Uterus (tissue), 4 donors: ENCODE data around the gene RAB11FIP3. TPM values are rescaled to one million over a fixed set of nuclear protein-coding genes. Genes with fewer than 3 reads are reported as not detected.

Experiments used
- DNase-seq, 2 donors: peaks; one replicate each; pipeline ENCODE4 v3.0.0-alpha.2; 2019 to 2020
- H3K27ac ChIP-seq, 2 donors: fragments of 200-600 bp; sonication (generic); 1 replicate in 1 of 2; 2 replicates in 1 of 2; pipeline ENCODE4 v1.5.1; 2016 to 2018
- H3K27me3 ChIP-seq, 2 donors: fragments of 200-600 bp; sonication (generic); one replicate each; pipeline ENCODE4 v1.5.1; 2018 to 2019; ENCODE audit warnings: control low read depth in 1 of 2
- H3K36me3 ChIP-seq, 2 donors: fragments of 200-600 bp; sonication (generic); one replicate each; pipeline ENCODE4 v1.5.1; 2019; ENCODE audit warnings: control low read depth in 1 of 2
- H3K4me1 ChIP-seq, 2 donors: fragments of 200-600 bp; sonication (generic); one replicate each; pipeline ENCODE4 v1.5.1; 2018 to 2019; ENCODE audit warnings: control low read depth in 1 of 2
- H3K4me3 ChIP-seq, 2 donors: fragments of 200-600 bp; sonication (generic); 1 replicate in 1 of 2; 2 replicates in 1 of 2; pipeline ENCODE4 v1.5.1; 2018 to 2019; ENCODE audit warnings: mild to moderate bottlenecking in 1 of 2
- H3K9me3 ChIP-seq, 2 donors: fragments of 200-600 bp; sonication (generic); one replicate each; pipeline ENCODE4 v1.5.1; 2019; ENCODE audit warnings: control low read depth in 1 of 2
- CTCF ChIP-seq, 4 experiments: fragments of 200-600 bp in 2 of 4; fragments of 450-650 bp in 2 of 4; sonication (generic) in 2 of 4; IDR thresholded peaks; one replicate each; pipeline ENCODE4 v1.5.1; 2016 to 2019; ENCODE audit warnings: antibody characterized with exemption in 4 of 4, mild to moderate bottlenecking in 2 of 4, moderate library complexity in 1 of 4
- POLR2A ChIP-seq, 2 donors: fragments of 450-650 bp; IDR thresholded peaks; one replicate each; pipeline ENCODE4 v1.6.1; 2016; ENCODE audit warnings: antibody characterized with exemption in 2 of 2, mild to moderate bottlenecking in 1 of 2, moderate library complexity in 1 of 2
- intact Hi-C: fragments of 100-400 bp; cut with DNase I; formaldehyde crosslinking; loops from one replicate; pipeline ENCODE4 v1.15.1; 2023; ENCODE audit warnings: low total_unique reads
- total RNA-seq, 4 donors: library from RNA; depleted of rRNA in 3 of 4; stranded (reverse); fragments of >200 nt in 3 of 4; gene quantifications; one replicate each; pipeline versions ENCODE4 v1.1.0 to v1.2.4, GENCODE V29; 2014 to 2023
- donor health status: DM: yes; HTN: yes; CAD: no.

RAB11FIP3 gene
- total RNA-seq, 4 donors from 2014 or later = 10.5 to 75.0 (median 49.4) TPM

DNA sequence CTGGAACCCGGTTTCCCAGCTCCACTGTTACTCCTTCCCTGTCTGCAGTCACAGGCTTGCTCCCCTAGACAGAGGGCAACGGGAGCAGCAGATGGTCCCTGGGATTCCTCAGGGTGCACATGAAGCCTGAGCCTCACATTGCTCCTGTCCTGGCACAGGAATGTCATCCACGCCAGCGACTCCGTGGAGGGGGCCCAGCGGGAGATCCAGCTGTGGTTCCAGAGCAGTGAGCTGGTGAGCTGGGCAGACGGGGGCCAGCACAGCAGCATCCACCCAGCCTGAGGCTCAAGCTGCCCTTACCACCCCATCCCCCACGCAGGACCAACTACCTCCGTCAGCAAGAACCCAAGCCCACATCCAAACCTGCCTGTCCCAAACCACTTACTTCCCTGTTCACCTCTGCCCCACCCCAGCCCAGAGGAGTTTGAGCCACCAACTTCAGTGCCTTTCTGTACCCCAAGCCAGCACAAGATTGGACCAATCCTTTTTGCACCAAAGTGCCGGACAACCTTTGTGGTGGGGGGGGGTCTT is 25.3 kb upstream of the RAB11FIP3 start:
- TF ChIP-seq CTCF (IDR thresholded peaks at IDR 0.05) (no peak), POLR2A (IDR thresholded peaks at IDR 0.05) (no peak)
- Histone ChIP-seq H3K27ac (peak overlapping the region in 1 of 2 donors; percentile 92), H3K27me3 (no peaks in the 10 kb centered on the region), H3K36me3 (no peaks in the 10 kb centered on the region), H3K4me1 (peaks cover 2% of the 10 kb centered on the region in 2 donors), H3K4me3 (no peak overlapping the region), H3K9me3 (no peaks in the 10 kb centered on the region)
- intact Hi-C loops = no loop called here
- DNase-seq = peak in 1 of 2 donors; percentile 20

DNA sequence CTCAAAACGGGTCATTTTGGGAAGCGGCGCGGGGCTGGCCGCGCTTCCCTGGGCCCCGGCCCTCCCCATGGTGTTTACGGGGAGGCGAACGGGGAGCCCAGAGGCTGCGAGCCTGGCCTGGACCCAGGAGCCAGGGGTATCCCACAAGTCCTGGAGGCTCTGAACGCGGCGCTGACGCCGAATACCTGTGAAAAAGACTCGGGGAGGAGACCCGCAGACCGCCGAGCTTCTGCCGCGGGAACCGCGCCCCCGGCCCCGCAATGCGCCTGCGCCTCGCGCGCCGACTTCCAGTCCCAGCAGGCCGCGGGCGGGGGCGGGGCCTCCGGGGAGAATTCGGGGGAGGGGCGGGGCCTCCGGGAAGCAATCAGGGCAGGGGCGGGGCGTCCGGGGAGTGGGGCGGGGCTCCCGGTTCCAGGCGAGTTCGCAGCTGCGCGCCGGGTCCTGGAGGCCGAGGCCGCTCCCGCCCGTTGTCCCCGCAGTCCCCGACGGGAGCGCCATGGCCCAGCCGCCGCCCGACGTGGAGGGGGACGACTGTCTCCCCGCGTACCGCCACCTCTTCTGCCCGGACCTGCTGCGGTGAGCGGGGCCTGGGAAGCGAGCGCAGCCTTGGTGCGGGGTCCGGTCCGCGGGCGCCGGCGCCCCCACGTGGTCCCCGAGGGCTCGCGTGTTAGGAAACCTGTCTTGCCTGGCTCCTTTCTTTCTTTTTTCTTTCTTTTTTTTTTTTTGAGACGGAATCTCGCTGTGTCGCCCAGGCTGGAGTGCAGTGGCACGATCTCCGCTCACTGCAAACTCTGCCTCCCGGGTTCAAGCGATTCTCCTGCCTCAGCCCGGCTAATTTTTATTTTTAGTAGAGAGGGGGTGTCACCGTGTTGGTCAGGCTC is 23.7 kb upstream of the RAB11FIP3 start, which contains the start of gene DECR2:
Gene DECR2 (plus strand): TSS at position 418 of the 881 bp plus-strand sequence. CDS start 79 bp downstream, at position 497.
- TF ChIP-seq CTCF (IDR thresholded peaks at IDR 0.05) = peak; percentile 51 to 77 (median 69)
- TF ChIP-seq POLR2A (IDR thresholded peaks at IDR 0.05) = peak; percentile 83 to 87
- Histone ChIP-seq H3K9me3 (no peaks in the 10 kb centered on the region), H3K4me3 (peak within 1 kb of the TSS; percentile 70 to 84), H3K27ac (peak within 1 kb of the TSS; percentile 92), H3K36me3 (no peaks in the 10 kb centered on the region), H3K4me1 (peaks cover 2% of the 10 kb centered on the region in 2 donors), H3K27me3 (no peaks in the 10 kb centered on the region)
- peak; percentile 96 for DNase-seq
- intact Hi-C loops = no loop called here

DNA sequence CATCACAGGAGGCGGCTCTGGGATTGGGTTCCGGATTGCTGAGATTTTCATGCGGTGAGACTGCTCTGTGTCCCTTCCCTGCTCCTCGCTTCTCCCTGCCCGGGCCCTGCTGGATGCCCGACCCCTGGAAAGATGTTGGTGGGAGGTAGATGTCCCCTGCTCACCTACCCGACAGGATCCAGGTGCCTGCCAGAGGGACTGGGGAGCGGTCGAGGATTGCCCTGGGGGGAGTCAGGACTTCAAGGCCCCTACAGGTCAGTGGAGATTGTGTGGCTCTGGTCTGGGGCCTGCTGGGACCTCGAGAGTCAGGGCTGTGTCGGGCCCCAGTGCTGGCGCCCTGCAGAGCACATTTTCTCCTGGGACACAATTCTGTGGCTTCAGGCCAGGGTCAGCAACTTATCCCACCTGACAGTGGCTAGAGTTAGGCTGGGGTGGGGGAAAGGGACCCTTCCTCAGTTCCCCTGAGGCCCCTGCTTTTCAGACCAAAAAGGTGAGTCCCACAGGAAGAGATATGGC is 20.4 kb upstream of the RAB11FIP3 start:
- intact Hi-C loops = no loop called here
- Histone ChIP-seq H3K4me1 (peaks cover 0 to 2% of the 10 kb centered on the region in 2 donors), H3K27ac (no peak overlapping the region), H3K4me3 (no peak overlapping the region), H3K36me3 (no peaks in the 10 kb centered on the region), H3K9me3 (no peaks in the 10 kb centered on the region), H3K27me3 (no peaks in the 10 kb centered on the region)
- TF ChIP-seq CTCF (IDR thresholded peaks at IDR 0.05) (no peak), POLR2A (IDR thresholded peaks at IDR 0.05) (no peak)
- no peak for DNase-seq

DNA sequence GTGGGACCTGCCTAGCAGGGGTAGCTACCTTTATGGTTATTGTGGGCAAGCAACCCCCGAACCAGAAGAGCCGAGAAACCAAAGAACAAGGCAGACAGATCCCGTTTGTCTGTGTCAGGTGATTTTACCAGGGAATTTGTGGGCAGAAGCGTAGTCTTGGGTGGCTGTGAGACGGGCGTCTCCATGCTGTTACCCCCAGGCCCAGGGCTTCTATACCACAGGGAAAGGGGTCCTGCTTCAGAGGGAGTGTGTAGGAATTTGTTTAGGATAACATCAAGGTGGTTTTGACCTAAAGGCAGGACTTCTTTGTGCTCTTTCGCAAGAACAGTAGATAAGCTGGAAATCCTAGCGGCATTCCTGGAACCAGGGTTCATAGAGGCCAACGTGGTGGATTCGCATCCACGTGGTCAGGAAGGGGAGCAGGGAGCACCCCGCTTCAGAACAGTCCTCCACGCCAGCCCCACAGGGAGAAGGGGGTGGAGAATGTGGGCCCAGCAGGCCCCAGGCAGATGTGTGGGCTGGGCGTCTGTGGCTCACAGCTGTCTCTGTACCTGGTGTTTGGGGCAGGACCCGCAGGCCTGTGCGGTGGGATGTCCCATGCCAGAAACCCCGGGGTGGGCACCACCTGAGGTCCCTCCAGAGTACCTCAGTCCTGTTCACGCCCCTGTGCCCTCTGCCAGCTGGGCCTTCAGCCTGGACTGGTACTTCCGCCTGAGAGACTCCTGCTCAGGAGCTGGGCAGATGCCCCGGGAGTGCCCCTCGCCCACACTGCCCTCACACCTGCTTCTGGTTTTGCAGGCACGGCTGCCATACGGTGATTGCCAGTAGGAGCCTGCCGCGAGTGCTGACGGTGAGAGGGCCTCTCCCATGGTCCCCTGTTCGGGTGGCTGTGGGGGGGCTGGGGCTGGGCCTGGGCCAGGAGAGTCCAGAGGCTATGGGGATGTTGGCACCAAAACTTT is 19.6 kb upstream of the RAB11FIP3 start:
- intact Hi-C loops = no loop called here
- Histone ChIP-seq H3K36me3 (no peaks in the 10 kb centered on the region), H3K4me1 (peaks cover 0 to under 1% of the 10 kb centered on the region in 2 donors), H3K27ac (no peak overlapping the region), H3K9me3 (no peaks in the 10 kb centered on the region), H3K27me3 (no peaks in the 10 kb centered on the region), H3K4me3 (no peak overlapping the region)
- no peak for DNase-seq
- TF ChIP-seq CTCF (IDR thresholded peaks at IDR 0.05) (no peak), POLR2A (IDR thresholded peaks at IDR 0.05) (no peak)
